Measurements from ENCODE around the gene TTC21A. TPM values are rescaled to one million over a fixed set of nuclear protein-coding genes. Genes with fewer than 3 reads are reported as not detected.

TTC21A gene
- total RNA-seq, 1 donor from 2014 or later: 7.8 TPM

DNA sequence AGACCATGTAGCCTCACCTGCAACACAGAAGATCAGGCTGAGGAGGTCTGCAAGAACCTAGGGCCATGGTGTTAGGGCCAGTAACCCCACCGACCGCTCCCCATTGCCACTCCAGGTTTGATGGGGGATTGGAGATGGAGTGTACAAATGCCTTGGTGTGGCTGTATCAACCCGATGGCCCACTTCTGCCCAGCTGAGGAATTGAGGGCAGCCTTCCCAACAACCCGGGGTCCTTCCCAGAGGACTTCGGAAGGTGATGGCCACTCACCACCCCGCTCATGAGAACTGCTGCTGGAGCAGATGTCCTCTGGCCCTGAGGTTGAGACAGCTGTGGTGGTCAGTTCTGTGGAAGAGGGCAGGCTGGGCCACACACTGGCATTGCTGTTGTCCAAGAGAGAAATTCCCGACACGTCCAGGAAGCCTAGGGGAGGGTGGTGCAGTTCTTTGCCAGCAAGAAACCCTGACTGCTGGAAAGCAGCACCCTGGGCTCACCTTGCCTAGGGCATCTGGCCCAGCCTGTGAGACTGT, 8.9 kb upstream of the TTC21A start:
- Mint-ChIP-seq H3K36me3 (ENCODE audit: unreplicated experiment) (no peaks in the 10 kb centered on the region), H3K4me3 (ENCODE audit: unreplicated experiment) (no peak overlapping the region), H3K4me1 (ENCODE audit: low read depth, unreplicated experiment) (peaks cover 1% of the 10 kb centered on the region), H3K9me3 (ENCODE audit: unreplicated experiment) (no peaks in the 10 kb centered on the region), H3K27ac (ENCODE audit: unreplicated experiment) (no peak overlapping the region), H3K27me3 (ENCODE audit: unreplicated experiment) (peaks cover 3% of the 10 kb centered on the region)
- TF ChIP-seq CTCF (IDR thresholded peaks at IDR 0.05; ENCODE audit: partially characterized antibody, unreplicated experiment): no peak
- no peak for DNase-seq

DNA sequence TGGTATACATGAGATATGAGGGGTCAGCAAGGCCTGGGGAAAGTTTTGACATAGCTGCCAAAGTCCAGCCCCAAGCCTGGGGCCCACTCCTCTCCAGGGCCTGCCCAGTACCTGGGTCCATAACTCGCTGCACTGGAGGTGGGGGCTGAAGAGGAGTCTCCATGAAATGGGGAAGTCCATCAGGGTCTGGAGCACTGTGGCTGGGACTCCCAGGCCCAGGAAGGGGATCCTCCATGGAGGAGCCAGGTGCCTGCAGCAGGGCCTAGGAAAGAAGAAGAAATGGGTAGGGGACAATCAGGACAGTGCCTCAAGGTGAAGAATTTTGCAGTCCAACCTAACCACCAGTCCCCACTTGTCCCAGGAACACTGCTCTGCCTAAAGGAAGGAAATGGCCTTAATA, 8.2 kb upstream of the TTC21A start:
- Mint-ChIP-seq H3K4me3 (ENCODE audit: unreplicated experiment) (no peak overlapping the region), H3K27ac (ENCODE audit: unreplicated experiment) (no peak overlapping the region), H3K4me1 (ENCODE audit: low read depth, unreplicated experiment) (peaks cover 4% of the 10 kb centered on the region), H3K27me3 (ENCODE audit: unreplicated experiment) (peaks cover 3% of the 10 kb centered on the region), H3K9me3 (ENCODE audit: unreplicated experiment) (no peaks in the 10 kb centered on the region), H3K36me3 (ENCODE audit: unreplicated experiment) (no peaks in the 10 kb centered on the region)
- TF ChIP-seq CTCF (IDR thresholded peaks at IDR 0.05; ENCODE audit: partially characterized antibody, unreplicated experiment): no peak
- no peak for DNase-seq

DNA sequence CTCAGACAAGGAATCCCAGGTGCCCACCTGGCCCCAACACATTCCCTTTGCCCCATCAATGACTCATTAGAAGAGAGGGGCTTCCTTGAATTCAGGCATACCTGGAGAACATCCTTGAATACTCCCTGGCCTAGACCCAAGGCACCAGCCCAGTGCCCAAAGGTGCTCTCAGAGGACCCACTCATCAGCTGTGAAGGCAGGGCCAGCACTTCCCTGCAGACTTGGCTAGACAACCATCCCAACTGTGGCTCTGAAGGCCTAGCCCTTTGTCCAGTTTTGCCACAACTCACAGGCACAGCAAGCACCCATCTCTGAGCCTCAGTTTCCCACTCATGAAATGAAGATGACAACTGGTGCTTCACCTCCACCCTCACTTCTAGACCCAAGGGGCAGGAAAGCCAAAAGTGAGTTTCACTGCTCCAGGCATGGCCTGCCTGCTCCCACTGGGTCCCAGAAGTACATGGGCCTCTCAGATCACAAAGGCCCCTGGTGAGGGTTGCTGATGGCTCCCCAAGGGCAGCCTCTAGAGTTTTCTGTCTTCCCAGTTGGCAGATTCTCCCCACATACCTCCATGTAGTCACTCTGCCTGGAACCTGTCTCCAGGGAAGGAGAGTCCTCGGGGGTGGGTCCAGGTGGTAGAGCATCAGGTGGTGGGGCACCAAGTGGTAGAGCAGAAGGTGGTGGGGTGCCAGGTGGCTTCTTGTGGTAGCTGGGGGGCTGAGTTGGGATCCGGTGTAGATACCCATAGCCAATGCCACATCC, 7.6 kb upstream of the TTC21A start:
- no peak for DNase-seq
- H3K4me1 Mint-ChIP-seq (ENCODE audit: low read depth, unreplicated experiment): peaks cover 4% of the 10 kb centered on the region
- H3K27me3 Mint-ChIP-seq (ENCODE audit: unreplicated experiment): peaks cover 3% of the 10 kb centered on the region
- no peaks in the 10 kb centered on the region for H3K9me3 Mint-ChIP-seq (ENCODE audit: unreplicated experiment)
- no peak for TF ChIP-seq CTCF (IDR thresholded peaks at IDR 0.05; ENCODE audit: partially characterized antibody, unreplicated experiment)
- no peak overlapping the region for H3K4me3 Mint-ChIP-seq (ENCODE audit: unreplicated experiment)
- H3K27ac Mint-ChIP-seq (ENCODE audit: unreplicated experiment): no peak overlapping the region
- no peaks in the 10 kb centered on the region for H3K36me3 Mint-ChIP-seq (ENCODE audit: unreplicated experiment)

- Mint-ChIP-seq H3K9me3 (ENCODE audit: unreplicated experiment) (no peaks in the 10 kb centered on the region), H3K36me3 (ENCODE audit: unreplicated experiment) (no peaks in the 10 kb centered on the region), H3K4me3 (ENCODE audit: unreplicated experiment) (no peak overlapping the region), H3K27me3 (ENCODE audit: unreplicated experiment) (peaks cover 3% of the 10 kb centered on the region), H3K4me1 (ENCODE audit: low read depth, unreplicated experiment) (peaks cover 4% of the 10 kb centered on the region), H3K27ac (ENCODE audit: unreplicated experiment) (no peak overlapping the region)
- no peak for DNase-seq
- TF ChIP-seq CTCF (IDR thresholded peaks at IDR 0.05; ENCODE audit: partially characterized antibody, unreplicated experiment): no peak
Observed at GRCh38 chr3:39100500-39100886, 7.0 kb upstream of the TTC21A start.

GRCh38 chr3:39101022-39101689, 6.3 kb upstream of the TTC21A start:
- H3K4me1 Mint-ChIP-seq (ENCODE audit: low read depth, unreplicated experiment): peaks cover 10% of the 10 kb centered on the region
- peak; percentile 50 for DNase-seq
- no peak overlapping the region for H3K27ac Mint-ChIP-seq (ENCODE audit: unreplicated experiment)
- H3K9me3 Mint-ChIP-seq (ENCODE audit: unreplicated experiment): peaks cover 5% of the 10 kb centered on the region
- TF ChIP-seq CTCF (IDR thresholded peaks at IDR 0.05; ENCODE audit: partially characterized antibody, unreplicated experiment): peak; percentile 66
- H3K4me3 Mint-ChIP-seq (ENCODE audit: unreplicated experiment): no peak overlapping the region
- H3K27me3 Mint-ChIP-seq (ENCODE audit: unreplicated experiment): peaks cover 5% of the 10 kb centered on the region
- no peaks in the 10 kb centered on the region for H3K36me3 Mint-ChIP-seq (ENCODE audit: unreplicated experiment)
